K562 (cell line): ENCODE data around the gene C1QTNF5. TPM values are rescaled to one million over a fixed set of nuclear protein-coding genes. Genes with fewer than 3 reads are reported as not detected.

Experiments used
- ARID2 ChIP-seq: fragments of 450-650 bp; IDR thresholded peaks from 2 replicates; pipeline ENCODE4 v1.6.1; 2017; ENCODE audit warnings: antibody characterized with exemption, mild to moderate bottlenecking
- ARID4B ChIP-seq: sonication (generic); formaldehyde crosslinking; IDR thresholded peaks from 2 replicates; pipeline ENCODE4 v1.8.0; 2022; ENCODE audit warnings: mild to moderate bottlenecking, missing genetic modification reagents
- ASH1L ChIP-seq: fragments of 450-650 bp; IDR thresholded peaks from 2 replicates; pipeline ENCODE4 v1.6.1; 2018; ENCODE audit warnings: borderline replicate concordance, mild to moderate bottlenecking, low read depth; ENCODE audit not compliant: partially characterized antibody
- FOXA3 ChIP-seq, 2 experiments: fragments of 450-650 bp in 1 of 2; sonication (generic) in 1 of 2; formaldehyde crosslinking; IDR thresholded peaks in 1 of 2; conservative IDR thresholded peaks in 1 of 2; 2 replicates each; pipeline versions ENCODE4 v1.4.0 to v1.8.0; 2020 to 2022; ENCODE audit warnings: mild to moderate bottlenecking in 2 of 2, missing genetic modification reagents in 1 of 2
- FUS ChIP-seq: fragments of 200-400 bp; formaldehyde crosslinking; optimal IDR thresholded peaks from 2 replicates; pipeline ENCODE3; 2017; ENCODE audit warnings: low read depth, low read length
- HLTF ChIP-seq: fragments of 450-650 bp; IDR thresholded peaks from 2 replicates; pipeline ENCODE4 v1.6.1; 2016
- HMGN3 ChIP-seq: IDR thresholded peaks from 2 replicates; pipeline ENCODE4 v1.6.1; 2011; ENCODE audit warnings: borderline replicate concordance, low read depth, mild to moderate bottlenecking, mixed read lengths, low read length; ENCODE audit not compliant: insufficient read length; ENCODE audit errors: extremely low read depth
- PCBP1 ChIP-seq: fragments of 200-400 bp; formaldehyde crosslinking; IDR thresholded peaks from 2 replicates; pipeline ENCODE4 v1.6.1; 2018; ENCODE audit warnings: mild to moderate bottlenecking, low read depth, low read length; ENCODE audit not compliant: poor library complexity, severe bottlenecking
- PHB ChIP-seq: fragments of 250-450 bp; sonication (Bioruptor Pico); IDR thresholded peaks from 2 replicates; pipeline ENCODE4 v1.5.0; 2021
- SUPT5H ChIP-seq: fragments of 450-650 bp; IDR thresholded peaks from 2 replicates; pipeline ENCODE4 v1.6.1; 2016
- TAF7 ChIP-seq: fragments of 450-650 bp; IDR thresholded peaks from 2 replicates; pipeline ENCODE4 v1.6.1; 2016; ENCODE audit warnings: missing genetic modification characterization, missing compliant biosample characterization
- TBL1XR1 ChIP-seq, 2 experiments: IDR thresholded peaks; 2 replicates each; pipeline ENCODE4 v1.6.1; 2012; ENCODE audit warnings: improper control_type of control experiment in 2 of 2, low read length in 2 of 2, mild to moderate bottlenecking in 1 of 2
- TFAM ChIP-seq: fragments of 250-450 bp; sonication (Bioruptor Pico); conservative IDR thresholded peaks from 2 replicates; pipeline ENCODE4 v1.5.0; 2021; ENCODE audit warnings: mild to moderate bottlenecking, moderate library complexity
- UBTF ChIP-seq, 2 experiments: IDR thresholded peaks; 2 replicates each; pipeline ENCODE4 v1.6.1; 2012; ENCODE audit warnings: improper control_type of control experiment in 2 of 2, low read depth in 2 of 2, low read length in 2 of 2, borderline replicate concordance in 1 of 2
- ZNF124 ChIP-seq: sonication (generic); formaldehyde crosslinking; IDR thresholded peaks from 2 replicates; pipeline ENCODE4 v1.8.1; 2022; ENCODE audit warnings: missing genetic modification reagents
- ZNF316 ChIP-seq: fragments of 450-650 bp; IDR thresholded peaks from 2 replicates; pipeline ENCODE4 v1.6.1; 2016
- ZNF41 ChIP-seq: fragments of 250-450 bp; sonication (Bioruptor Pico); conservative IDR thresholded peaks from 2 replicates; pipeline ENCODE4 v1.4.0; 2020; ENCODE audit warnings: mild to moderate bottlenecking
- ZNF695 ChIP-seq: fragments of 450-650 bp; formaldehyde crosslinking; IDR thresholded peaks from 2 replicates; pipeline ENCODE4 v1.4.0; 2020; ENCODE audit warnings: mild to moderate bottlenecking, moderate library complexity
- ZSCAN32 ChIP-seq: fragments of 450-650 bp; formaldehyde crosslinking; IDR thresholded peaks from 2 replicates; pipeline ENCODE4 v1.4.0; 2020; ENCODE audit warnings: mild to moderate bottlenecking, moderate library complexity
- polyA plus RNA-seq, 8 experiments: library from polyadenylated mRNA; depleted of rRNA in 4 of 8; stranded (reverse) in 5 of 8; unstranded in 3 of 8; fragments of >200 nt; fragmentation: Nextera tagmentation in 2 of 8; fragmentation: Illumina TruSeq in 1 of 8; extraction: Ambion mirVana in 2 of 8; extraction: Trizol in 1 of 8; gene quantifications; 2 replicates each; pipeline versions ENCODE4 v1.2.1 to v1.2.3, GENCODE V29; 2011 to 2014; ENCODE audit warnings: inconsistent platforms in 1 of 8, missing spikeins in 1 of 8
- total RNA-seq, 7 experiments: library from RNA; depleted of rRNA in 6 of 7; stranded (reverse); fragments of >200 nt in 6 of 7; fragmentation: Illumina TruSeq in 2 of 7; extraction: Trizol in 2 of 7; gene quantifications; 2 replicates each; pipeline versions ENCODE4 v1.2.1 to v1.2.3, GENCODE V29; 2011 to 2021; ENCODE audit warnings: low replicate concordance in 1 of 7
- TF ChIP-seq, protein P1 (sequence below): sonication (generic); formaldehyde crosslinking; IDR thresholded peaks from 2 replicates; pipeline ENCODE4 v1.9.0; 2022; ENCODE audit warnings: mild to moderate bottlenecking, missing genetic modification reagents

C1QTNF5 gene
- total and polyA plus RNA-seq, 9 of the 15 experiments (the other 6 are each of a cell fraction or from before 2014, with no cell fraction given), result 0.07 to 0.76 (median 0.24) TPM; not detected in 1

DNA sequence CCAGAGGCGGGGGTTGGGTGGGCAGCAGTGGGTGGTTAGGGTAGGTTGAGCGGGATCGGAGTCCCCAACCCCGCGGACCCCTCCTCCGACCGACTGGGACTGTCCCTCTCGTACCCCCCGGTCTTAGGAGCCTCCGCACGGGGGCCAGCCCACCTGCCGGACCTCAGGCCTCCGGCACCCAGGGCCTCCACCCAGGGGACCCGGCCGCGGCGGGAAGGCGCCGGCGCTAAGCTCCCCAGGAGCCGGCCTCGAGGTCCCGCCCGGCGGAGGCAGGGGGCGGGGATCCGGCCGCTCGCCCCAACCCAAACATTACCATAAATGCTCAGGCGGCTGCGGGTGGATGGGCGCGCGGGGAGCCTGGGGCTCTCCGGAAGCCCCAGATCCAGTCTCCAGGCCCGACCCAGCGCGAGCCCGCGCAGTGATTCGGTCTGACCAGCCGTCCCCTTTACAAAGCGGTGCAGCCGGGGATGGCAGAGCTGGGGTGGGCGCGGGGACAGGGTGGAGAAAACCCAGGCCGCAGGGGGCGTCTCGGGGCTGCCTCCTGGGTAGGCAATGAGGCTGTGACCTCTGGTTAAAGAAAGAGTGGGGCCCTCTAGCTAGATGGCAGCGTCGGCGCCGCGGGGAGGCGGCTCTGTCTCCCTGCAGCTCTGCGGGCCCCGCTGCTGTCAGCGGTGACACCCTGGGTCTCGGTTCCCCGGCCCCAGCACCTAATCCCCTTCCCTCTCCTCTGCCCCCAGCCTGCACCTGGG is 19.7 kb downstream of the C1QTNF5 start (continued):
- TF ChIP-seq UBTF (IDR thresholded peaks at IDR 0.05; ENCODE audit: borderline replicate concordance in 1 of 2, low read depth in 2 of 2, low read length in 2 of 2) (peak; percentile 92 to 96; a peak in 3 of 4 replicates), ZNF124 (CRISPR knock-in tag) (no peak), ZNF695 (CRISPR knock-in tag) (no peak), ZNF316 (no peak), ASH1L (no peak), SUPT5H (peak; percentile 71), ARID2 (no peak), ZNF41 (CRISPR knock-in tag) (no peak), TFAM (no peak), HLTF (no peak), ZSCAN32 (CRISPR knock-in tag) (no peak), PHB (CRISPR knock-in tag) (no peak), TAF7 (tag) (peak; percentile 44; the same call in 1 of the 2 replicates), HMGN3 (peak; percentile 43), TBL1XR1 (IDR thresholded peaks at IDR 0.05; ENCODE audit: low read length in 2 of 2) (no peak), FOXA3 (CRISPR knock-in tag; conservative IDR thresholded peaks at IDR 0.05 in 1 of 2, IDR thresholded peaks at IDR 0.05 in 1 of 2) (no peak), ARID4B (CRISPR knock-in tag) (no peak), PCBP1 (peak; percentile 21), FUS (no peak)
- TF ChIP-seq, protein P1, sequence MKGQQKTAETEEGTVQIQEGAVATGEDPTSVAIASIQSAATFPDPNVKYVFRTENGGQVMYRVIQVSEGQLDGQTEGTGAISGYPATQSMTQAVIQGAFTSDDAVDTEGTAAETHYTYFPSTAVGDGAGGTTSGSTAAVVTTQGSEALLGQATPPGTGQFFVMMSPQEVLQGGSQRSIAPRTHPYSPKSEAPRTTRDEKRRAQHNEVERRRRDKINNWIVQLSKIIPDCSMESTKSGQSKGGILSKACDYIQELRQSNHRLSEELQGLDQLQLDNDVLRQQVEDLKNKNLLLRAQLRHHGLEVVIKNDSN (CRISPR knock-in tag), result no peak
